ENCODE data around the gene PAAF1.
"Not testable (repeated sequence)": the region's sequence is repeated elsewhere in the genome, so short reads cannot be mapped to it uniquely, and the experiment has no call there.

The PAAF1 gene

DNA sequence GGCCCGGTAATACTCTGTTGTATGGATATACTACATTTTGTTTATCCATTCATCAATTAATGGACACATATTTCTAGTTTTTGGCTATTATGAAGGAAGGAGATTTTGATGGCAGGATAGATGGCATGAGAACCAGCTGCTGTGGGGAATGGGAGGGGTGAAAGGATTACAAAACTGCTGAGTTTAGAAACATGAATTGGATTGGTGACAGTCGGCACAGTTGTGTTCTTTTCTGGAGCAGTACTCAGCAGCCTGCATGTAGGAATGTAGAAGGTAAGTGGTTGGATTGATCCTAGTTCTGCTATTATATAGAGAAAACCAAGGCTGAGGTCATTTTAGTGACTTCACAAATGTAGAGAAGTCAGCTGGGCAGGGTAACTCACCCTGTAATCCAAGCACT lies 7.1 kb downstream of the PAAF1 start:
- no peak for DNase-seq (ENCODE audit: low read depth)

DNA sequence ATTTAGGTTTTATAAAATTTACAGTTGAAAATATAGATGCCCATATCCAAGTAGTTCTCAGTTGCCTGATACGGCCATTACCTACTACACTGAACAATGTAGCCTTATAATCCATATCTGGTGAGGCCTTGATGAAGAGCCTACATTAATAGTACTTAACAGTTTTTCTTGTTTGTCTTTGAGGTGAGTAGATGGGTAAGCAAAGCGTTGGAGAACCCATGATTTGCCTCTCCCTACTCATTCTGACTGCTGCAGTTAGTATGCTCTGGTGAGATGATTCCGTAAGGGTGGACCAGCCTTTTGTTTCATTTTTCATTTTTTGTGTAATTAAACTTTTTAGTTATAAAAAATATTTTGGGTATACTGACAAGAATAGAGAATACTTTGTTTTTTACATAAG lies 11.4 kb downstream of the PAAF1 start:
- no peak for DNase-seq (ENCODE audit: low read depth)

DNA sequence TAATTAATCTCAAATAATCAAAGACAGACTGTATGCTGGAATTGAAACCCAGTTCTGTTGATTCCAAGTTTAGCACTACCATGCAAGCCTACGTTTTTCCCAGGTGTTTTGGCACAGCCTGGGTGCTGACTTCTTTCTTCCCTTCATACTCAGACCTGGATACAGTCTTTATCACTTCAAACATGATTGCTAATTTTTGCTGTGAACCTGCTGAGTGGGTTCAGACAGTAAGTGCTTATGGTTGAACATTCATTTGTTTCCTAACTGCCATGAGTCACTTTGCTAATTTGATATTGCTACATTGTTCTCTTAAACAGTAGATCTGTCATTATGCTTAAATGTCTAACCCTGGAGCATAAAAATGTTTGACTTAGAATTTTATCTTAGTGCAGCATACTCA lies 12.2 kb downstream of the PAAF1 start:
- no peak for DNase-seq (ENCODE audit: low read depth)

DNA sequence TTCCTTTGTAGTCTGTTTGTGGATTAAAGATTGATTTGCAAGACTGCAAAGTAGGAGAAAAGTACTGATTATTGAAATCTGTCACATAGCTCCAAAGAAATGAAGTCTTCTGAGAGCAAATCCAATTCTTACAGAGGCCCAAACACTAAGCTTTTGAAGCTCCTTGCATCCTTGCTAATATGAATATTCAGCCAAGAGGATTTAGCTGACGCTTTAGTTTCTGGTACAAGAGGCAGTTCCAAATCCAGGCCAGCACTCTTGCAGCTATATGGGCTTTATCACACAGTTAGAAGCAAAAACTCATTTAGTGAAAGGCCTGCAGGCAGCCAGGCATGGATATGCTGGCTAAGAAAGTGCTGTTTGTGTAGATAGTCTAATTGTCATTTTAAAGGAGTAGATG lies 12.7 kb downstream of the PAAF1 start:
- no peak for DNase-seq (ENCODE audit: low read depth)

DNA sequence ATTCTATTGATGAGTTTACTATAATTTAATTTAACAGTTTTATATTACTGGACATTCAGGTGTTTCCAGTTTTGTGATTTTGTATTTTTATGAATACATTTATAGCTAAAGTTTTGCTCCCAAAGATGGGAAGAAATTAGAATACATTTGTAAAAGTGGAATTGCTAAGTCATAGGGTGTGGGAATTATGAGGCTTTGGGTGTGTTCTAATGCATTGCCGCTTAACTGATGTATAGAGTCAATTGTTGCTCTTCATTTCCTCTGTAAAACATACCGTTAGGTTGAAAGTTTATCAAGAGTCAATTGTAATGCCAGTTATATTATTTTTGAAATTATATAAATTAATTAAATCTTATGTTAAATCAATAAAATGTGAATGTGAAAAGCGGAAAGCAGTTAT lies 16.2 kb downstream of the PAAF1 start:
- DNase-seq (ENCODE audit: low read depth): no peak

DNA sequence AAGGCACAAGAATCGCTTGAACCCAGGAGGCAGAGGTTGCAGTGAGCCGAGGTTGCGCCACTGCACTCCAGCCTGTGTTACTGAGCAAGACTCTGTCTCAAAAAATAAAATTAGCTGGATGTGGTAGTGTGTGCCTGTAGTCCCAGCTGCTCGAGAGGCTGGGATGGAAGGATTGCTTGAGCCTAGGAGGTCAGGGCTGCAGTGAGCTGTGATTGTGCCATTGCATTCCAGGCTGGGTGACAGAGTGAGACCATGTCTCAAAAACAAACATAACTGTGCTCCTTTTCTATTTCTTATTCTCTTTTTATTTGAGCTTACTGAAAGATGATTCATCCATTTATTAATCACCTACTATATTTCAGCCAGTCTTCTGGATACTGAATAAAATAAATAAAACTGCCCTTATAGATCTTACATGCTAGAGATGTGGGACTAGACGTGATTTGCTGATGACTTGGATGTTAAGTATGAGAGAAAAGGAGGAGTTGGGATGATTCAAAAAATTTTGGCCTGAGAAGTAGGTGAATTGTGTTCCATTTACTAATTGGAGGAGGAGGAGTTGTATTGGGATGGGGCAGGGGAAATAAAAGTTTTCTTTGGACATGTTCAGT lies 18.0 kb downstream of the PAAF1 start:
- DNase-seq (ENCODE audit: low read depth): no peak

DNA sequence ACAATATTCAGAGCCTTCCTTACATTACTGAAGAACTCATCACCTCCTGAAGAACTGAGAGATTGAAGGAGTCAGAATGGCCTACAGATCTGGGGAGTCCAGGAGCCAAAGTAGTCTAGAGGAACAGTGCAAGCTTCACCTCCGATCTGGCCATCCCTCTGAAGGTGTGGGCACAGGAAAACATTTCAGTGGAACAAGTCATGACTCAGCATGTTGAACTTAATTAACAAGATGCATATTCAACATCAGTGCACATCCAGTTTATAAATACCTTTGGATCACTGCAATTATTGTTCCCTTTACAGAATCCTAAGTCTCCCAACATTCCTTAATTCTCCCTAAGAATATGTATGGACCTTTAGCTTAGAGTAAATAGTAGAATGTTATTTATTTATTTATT lies 25.5 kb downstream of the PAAF1 start:
- no peak for DNase-seq (ENCODE audit: low read depth)

DNA sequence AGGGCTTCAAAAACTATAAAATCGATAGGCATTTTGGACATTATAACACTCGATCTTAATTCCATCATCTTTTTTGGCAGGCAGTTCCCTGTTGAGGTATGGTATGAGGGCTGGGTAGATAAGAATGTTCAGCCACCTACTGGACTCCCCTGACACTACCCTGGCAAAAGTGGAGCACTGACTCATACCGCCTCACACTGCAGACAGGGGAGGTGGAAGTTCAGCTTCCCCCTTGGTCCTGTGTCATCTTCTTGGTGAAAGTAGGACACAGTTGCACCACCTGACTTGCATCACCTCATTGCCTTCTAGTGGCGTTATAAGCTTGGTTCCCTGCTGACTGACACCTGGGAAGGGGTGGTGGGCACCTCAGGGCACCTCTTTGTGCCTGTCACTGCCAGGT lies 30.4 kb downstream of the PAAF1 start:
- no peak for DNase-seq (ENCODE audit: low read depth)

DNA sequence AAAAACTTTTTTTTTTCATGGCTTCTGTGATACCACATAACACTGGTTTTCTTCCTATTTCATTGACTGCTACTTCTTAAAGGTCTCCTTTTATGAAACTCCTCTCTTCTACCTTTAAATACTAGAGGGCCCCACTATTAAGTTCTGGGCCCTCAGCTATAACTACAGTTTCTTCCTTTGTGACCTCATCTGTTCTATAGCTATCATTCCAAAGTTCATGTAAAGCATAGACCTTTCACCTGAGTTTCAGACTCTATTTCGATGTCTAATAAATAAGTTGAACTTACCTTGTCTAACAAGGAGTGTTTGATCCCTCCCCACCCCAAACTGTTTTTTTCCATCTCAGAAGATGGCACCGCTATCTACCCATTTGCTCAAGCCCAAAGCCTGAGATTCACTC lies 35.2 kb downstream of the PAAF1 start:
- DNase-seq (ENCODE audit: low read depth): no peak

DNA sequence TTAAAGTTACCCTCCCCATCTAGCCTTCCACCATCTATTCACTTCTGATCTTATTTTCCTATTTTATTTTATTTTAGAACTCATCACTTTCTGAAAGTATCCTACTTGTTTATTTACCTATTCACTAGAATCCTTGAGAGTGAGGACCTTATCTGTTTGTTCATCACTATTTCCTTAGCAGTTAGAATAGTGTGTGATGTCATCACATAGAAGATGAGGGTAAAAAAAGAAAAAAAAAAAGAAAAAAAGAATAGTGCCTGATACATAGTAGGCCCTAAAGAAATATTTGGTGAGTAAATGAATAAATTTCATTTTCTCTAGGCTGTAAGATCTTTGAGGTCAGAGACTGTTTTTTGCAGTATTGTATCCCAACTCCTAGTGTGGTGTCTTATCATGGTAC lies 36.7 kb downstream of the PAAF1 start:
- no peak for DNase-seq (ENCODE audit: low read depth)

DNA sequence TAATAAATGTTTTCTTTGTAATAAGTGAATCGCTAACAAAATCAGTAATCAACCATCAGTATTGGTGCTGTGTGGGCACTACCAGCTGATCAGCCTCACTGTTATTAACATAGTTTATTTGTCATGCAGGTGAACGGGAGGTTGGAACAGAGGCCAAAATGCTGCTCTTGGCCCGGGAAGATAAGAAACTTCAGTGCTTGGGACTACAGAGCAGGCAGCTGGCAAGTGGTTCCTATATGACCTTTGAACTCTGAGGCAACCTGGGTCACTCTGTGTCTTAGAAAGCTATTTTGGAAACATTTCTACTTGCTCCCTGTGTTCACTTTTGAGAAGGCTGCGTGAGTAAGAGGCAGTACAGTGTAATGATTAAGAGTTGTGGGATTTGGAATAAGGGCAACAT lies 37.5 kb downstream of the PAAF1 start:
- no peak for DNase-seq (ENCODE audit: low read depth)

DNA sequence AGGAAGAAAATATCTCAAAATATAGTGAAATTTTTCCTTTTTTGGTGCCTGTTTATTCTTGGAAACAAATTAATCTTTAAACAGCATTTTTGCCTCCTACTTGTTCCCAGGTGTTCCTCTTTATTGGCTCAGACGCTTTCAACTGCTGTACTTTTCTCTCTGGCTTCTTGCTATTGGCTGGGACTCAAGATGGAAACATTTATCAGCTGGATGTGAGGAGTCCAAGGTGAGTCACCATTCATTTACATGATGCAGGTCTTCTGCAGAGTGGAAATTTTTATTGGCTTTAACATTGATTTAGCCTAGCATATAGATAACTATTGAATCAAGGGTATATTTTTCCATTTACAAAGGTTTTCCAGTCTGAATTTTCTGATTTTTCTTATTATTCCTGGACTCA lies 39.6 kb downstream of the PAAF1 start:
- no peak for DNase-seq (ENCODE audit: low read depth)

DNA sequence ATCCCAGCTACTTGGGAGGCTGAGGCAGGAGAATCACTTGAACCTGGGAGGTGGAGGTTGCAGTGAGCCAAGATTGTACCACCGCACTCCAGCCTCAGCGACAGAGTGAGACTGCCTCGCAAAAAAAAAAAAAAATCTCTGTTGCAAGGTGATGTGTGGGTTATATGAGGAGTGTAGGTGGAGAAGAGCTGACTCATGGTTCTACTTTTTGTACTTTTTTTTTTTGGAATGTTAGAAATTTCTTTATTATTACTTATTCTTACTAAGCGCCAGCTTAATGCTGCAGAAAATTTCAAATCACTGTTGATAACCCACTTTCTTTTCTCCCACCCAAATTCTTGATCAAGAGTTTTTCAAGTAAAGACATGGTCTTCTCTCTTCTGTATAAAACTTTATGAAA lies 44.4 kb downstream of the PAAF1 start:
- DNase-seq (ENCODE audit: low read depth): no peak

DNA sequence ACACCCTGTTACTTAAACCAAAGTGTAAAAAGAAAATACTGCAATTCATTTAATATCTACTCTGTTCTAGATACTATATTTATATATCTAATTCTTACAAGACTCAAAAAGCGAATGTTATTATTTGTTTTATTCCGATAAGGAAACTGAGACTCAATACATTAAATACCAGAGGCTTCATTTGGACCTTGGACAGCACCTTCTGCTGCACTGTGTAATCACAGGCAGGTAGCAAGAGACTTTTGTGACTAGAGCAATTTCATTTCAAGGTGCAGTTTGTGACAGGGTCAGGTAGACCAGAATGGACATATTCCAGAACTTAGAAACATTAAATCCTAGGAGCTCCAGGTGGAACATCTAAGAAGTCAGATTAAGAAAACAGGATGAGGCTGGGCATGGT lies 52.6 kb downstream of the PAAF1 start:
- DNase-seq (ENCODE audit: low read depth): no peak

DNA sequence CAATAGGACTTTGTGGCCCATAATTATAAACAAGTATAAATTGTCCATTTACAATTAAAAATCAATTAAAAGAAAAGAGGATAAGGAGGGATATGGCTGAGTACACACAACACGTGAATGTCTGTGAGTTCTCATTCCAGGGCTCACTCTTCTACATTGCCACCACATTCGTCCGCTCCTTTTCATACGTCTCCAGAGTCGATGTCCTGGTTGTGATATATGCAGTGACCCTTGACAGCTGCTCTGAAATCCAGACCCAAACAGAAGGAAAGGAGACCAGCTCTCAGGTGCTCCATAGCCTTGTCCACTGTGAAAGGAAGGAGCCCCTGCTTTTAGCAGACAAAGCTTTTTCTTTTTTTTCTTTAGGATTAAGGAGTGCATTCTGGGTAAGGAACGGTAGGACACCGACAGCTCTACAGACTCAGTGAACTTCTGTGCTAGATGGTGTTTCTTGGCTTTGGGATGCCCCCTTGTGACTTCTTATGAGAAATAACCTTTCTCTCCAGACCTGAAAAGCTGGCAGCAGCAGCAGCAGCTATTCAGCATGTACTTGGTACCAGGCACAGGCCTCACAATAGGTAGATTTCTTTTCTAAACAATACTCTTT lies 54.3 kb downstream of the PAAF1 start:
- no peak for DNase-seq (ENCODE audit: low read depth)

DNA sequence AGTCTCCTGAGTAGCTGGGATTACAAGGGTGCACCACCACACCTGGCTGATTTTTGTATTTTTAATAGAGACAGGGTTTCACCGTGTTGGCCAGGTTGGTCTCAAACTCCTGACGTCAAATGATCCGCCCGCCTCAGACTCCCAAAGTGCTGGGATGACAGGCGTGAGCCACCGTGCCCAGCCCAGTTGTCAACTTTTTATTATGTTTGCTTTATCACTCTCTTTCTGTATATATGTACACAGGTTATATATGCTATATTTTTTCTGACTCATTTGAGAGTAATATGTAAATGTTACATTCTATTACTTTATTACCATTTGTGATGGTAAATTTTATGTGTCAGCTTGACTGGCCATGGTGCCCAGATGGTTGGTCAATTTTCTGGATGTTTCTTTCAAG lies 55.2 kb downstream of the PAAF1 start:
- DNase-seq (ENCODE audit: low read depth): no peak

DNA sequence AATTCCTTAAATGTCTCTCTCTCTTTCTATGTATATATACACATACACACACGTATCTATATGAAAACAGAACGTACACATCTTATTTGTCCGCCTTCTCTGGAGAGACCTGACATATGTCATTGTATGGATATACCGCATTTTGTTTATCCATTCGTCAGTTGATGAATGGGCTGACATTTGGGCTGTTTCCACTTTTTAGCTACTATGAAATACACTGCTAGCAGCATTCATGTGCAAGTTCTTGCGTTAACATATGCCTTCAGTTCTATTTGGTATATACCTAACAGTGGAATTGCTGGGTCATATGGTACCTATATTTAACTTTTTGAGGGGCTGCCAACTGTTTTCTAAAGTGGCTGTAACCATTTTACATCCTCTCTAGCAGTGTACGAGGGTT lies 56.0 kb downstream of the PAAF1 start:
- DNase-seq (ENCODE audit: low read depth): no peak

DNA sequence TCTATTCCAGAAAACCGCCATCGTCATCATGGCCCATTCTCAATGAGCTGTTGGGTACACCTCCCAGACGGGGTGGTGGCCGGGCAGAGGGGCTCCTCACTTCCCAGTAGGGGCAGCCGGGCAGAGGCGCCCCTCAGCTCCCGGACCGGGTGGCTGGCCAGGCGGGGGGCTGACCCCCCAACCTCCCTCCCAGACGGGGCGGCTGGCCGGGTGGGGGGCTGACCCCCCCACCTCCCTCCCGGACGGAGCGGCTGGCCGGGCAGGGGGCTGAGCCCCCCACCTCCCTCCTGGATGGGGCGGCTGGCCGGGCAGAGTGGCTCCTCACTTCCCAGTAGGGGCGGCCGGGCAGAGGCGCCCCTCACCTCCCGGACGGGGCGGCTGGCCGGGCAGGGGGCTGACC lies 59.2 kb downstream of the PAAF1 start:
- DNase-seq (ENCODE audit: low read depth): not testable (repeated sequence)

DNA sequence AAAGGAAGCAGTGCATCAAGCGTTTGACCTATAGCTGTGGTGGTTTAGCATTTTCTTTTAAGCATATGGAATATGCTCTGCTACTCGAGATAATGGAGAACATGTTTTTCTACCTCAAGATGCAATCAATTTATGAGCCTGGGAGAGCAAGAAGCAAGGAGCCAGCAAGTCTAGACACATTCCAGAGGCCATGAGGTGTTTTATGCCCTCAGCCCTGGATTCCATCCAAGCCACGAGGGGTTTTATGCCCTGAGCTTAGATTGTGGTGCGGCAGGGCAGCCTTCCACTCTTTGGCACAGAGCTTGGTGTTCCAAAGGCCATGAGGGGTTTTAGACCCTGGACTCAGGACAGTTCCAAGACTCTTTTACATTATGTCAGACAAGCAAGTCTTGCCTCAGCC lies 62.3 kb downstream of the PAAF1 start:
- no peak for DNase-seq (ENCODE audit: low read depth)

DNA sequence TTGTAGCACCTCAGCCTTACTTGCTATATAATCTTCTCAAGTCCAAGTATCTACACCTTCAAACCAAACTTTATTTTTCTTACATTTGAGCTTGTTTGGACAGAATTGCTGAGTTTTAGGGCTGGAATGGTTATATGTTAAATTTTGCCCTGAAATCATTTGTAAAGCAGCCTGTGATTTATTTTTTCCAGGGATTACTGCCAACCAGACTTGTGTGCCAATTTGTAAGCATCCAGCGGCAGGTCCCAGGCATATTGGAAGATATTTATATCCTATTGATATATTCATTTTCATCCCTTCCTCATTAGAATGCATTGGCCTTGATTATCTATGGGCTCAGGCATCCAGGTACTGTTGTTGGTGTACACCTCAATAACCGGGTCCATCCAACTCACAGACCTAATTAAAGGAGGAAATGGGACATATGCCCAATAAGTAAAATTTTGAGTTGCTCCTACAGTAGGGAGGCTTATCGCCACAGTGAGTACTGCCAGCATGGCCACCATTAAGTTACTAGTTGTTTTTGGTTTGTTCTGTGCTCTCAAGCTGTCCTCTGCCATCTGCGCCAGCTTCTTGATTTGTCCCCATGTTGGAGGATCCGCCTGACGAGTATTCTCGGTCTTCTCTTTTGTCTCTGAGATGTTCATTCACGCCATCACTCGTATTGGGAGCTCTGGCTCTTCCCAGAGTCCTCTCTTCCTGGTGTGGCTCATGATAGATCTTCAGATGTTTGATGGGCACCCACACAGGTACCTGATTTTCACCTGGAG lies 64.2 kb downstream of the PAAF1 start:
- no peak for DNase-seq (ENCODE audit: low read depth)

DNA sequence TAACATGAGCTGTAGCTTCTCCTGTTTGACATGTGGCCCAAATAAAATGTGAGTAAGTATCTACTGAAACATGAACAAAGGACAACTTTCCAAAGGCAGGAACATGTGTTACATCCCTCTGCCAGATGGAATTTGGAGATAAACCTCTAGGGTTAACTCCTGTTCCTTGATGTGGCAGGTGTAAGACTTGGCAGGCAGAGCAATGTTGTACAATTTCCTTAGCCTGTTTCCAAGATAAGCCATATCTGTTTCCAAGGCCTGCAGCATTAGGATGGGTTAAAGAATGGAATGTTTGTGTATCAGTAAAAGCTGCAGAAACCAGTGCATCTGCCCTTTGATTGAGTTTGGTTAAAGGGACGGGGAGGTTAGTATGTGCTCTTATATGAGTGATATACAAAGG lies 65.2 kb downstream of the PAAF1 start:
- no peak for DNase-seq (ENCODE audit: low read depth)

DNA sequence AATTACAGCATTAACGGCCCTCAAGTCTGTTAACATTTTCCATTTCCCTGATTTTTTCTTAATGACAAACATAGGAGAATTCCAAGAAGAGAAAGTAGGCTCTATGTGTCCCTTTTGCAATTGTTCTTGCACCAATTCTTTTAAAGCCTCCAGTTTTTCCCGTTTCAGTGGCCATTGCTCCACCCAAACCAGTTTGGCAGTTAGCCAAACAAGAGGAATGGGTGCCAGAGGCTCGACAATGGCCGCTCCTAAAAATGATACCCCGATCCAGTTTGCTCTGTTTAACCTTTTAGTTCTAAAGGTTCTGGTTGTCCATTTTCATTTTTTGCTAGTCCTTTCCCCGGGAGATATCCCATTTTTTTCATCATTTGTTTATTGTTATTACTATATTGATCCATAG lies 67.3 kb downstream of the PAAF1 start:
- DNase-seq (ENCODE audit: low read depth): no peak

DNA sequence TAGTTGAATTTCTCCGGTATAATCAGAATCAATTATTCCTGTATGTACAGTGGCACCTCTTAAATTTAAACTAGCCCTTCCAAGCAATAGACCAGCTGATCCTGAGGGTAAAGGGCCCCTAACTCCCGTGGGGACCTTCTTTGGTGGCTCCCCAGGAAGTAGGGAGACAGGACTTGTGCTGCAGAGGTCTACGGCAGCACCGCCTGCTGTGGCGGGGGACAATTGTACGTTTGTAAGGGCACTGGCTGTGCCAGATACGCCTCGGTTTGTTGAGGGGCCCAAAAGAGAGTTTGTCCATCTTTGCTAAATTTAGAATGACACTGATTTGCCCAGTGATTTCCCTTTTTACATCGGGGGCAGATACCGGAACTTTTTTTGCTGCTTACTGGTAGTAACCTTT lies 68.1 kb downstream of the PAAF1 start:
- DNase-seq (ENCODE audit: low read depth): no peak

DNA sequence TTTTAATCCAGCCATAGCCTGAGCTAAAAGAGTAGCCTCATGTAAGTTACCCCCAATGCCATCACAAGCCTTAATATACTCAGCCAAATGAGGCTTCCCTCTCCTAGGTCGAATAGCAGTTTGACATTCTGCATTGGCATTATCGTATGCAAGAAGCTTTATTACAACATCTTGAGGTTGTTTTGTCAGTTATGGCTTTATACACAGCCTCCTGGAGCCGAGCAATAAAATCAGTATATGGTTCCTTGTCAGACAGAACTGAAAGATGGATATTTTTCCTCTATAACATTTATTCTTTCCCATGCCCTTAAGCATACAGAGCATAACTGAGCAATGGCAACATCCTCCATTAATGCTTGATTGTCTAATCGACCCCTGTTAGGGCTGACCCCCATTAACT lies 68.6 kb downstream of the PAAF1 start:
- no peak for DNase-seq (ENCODE audit: low read depth)

All from activated T-cell treated with anti-CD3 and anti-CD28 coated beads for 1 hour (primary cell).